ENCODE measurements around the gene EPHA4.

DNA sequence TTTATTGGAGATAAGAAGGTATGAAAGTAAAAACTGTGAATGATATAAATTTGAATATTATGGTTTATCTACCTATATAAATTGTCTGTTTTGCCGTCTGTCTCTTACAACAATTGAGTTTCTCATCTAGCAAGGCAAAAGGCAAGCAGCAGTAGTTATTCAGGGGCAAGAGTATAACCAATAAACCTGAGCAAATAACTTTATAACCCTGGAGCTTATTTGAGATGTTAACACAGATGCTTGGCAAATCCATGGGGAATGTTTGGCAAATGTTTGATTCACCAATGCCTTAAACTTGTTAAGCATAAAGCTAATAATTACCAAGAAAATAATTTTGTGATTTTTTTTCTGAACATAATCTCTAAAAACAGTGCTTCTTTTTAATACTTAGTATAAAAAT is 9.9 kb upstream of the EPHA4 start:
- TF ChIP-seq, protein P1, sequence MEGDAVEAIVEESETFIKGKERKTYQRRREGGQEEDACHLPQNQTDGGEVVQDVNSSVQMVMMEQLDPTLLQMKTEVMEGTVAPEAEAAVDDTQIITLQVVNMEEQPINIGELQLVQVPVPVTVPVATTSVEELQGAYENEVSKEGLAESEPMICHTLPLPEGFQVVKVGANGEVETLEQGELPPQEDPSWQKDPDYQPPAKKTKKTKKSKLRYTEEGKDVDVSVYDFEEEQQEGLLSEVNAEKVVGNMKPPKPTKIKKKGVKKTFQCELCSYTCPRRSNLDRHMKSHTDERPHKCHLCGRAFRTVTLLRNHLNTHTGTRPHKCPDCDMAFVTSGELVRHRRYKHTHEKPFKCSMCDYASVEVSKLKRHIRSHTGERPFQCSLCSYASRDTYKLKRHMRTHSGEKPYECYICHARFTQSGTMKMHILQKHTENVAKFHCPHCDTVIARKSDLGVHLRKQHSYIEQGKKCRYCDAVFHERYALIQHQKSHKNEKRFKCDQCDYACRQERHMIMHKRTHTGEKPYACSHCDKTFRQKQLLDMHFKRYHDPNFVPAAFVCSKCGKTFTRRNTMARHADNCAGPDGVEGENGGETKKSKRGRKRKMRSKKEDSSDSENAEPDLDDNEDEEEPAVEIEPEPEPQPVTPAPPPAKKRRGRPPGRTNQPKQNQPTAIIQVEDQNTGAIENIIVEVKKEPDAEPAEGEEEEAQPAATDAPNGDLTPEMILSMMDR (conservative IDR thresholded peaks at IDR 0.05; ENCODE audit: low read length) = no peak
- TF ChIP-seq EZH2phosphoT487 (IDR thresholded peaks at IDR 0.05; ENCODE audit: borderline replicate concordance) = no peak

Measured in Loucy (cell line).